Prostate gland (tissue), 2 donors: ENCODE measurements around the gene LONRF2. TPM values are rescaled to one million over a fixed set of nuclear protein-coding genes. Genes with fewer than 3 reads are reported as not detected.

Experiments
- DNase-seq: peaks from one replicate; pipeline ENCODE4 v3.0.0-alpha.2; 2019; ENCODE audit warnings: low spot score
- H3K27ac ChIP-seq, 2 donors: fragments of 200-600 bp; sonication (generic); 2 replicates each; pipeline ENCODE4 v1.5.1; 2017 to 2019
- H3K27me3 ChIP-seq: fragments of 200-600 bp; sonication (generic); replicated peaks from 2 replicates; pipeline ENCODE4 v1.5.1; 2019; ENCODE audit not compliant: insufficient read depth
- H3K36me3 ChIP-seq, 2 donors: fragments of 200-600 bp; sonication (generic); 1 replicate in 1 of 2; 2 replicates in 1 of 2; pipeline versions ENCODE4 v1.5.1 to v1.8.1; 2017 to 2019
- H3K4me1 ChIP-seq: fragments of 200-600 bp; sonication (generic); replicated peaks from 2 replicates; pipeline ENCODE4 v1.5.1; 2019
- H3K4me3 ChIP-seq, 2 donors: fragments of 200-600 bp; sonication (generic); 2 replicates each; pipeline ENCODE4 v1.5.1; 2017 to 2019
- H3K9me3 ChIP-seq: fragments of 200-600 bp; sonication (generic); 2 replicates; pipeline ENCODE4 v1.5.1; 2017
- POLR2A ChIP-seq: fragments of 450-650 bp; IDR thresholded peaks from one replicate; pipeline ENCODE4 v1.6.1; 2016; ENCODE audit warnings: antibody characterized with exemption, mild to moderate bottlenecking
- POLR2AphosphoS5 ChIP-seq: sonication (generic); formaldehyde crosslinking; IDR thresholded peaks from one replicate; pipeline ENCODE4 v1.6.1; 2017; ENCODE audit warnings: antibody characterized with exemption
- WGBS: methylation state at CpG from one replicate; pipeline ENCODE4 v1.1.5; 2018; 5-methylcytosine and 5-hydroxymethylcytosine counted together
- intact Hi-C: fragments of 100-400 bp; cut with DNase I; formaldehyde crosslinking; loops from one replicate; pipeline ENCODE4 v1.14.2; 2022
- total RNA-seq, 2 donors: library from RNA; depleted of rRNA; stranded (reverse); fragments of >200 nt; gene quantifications; one replicate each; pipeline ENCODE4 v1.1.0, GENCODE V29; 2016
- TF ChIP-seq, protein P1 (sequence below), 4 experiments: fragments of 200-600 bp in 2 of 4; fragments of 450-650 bp in 2 of 4; sonication (generic) in 2 of 4; IDR thresholded peaks; 1 replicate in 3 of 4; 2 replicates in 1 of 4; pipeline ENCODE4 v1.5.1; 2016 to 2019; ENCODE audit warnings: antibody characterized with exemption in 4 of 4, mild to moderate bottlenecking in 2 of 4, moderate library complexity in 2 of 4

LONRF2 gene
- total RNA-seq, 2 donors from 2014 or later: 8.2 to 20.4 TPM

- Histone ChIP-seq H3K4me3 (no peak overlapping the region), H3K36me3 (no peaks in the 10 kb centered on the region), H3K27me3 (no peaks in the 10 kb centered on the region), H3K9me3 (no peaks in the 10 kb centered on the region), H3K4me1 (no peaks in the 10 kb centered on the region), H3K27ac (no peak overlapping the region)
- 83% methylated on average over 8 of the region's 8 CpGs for WGBS
- intact Hi-C loops: loop anchor here (5.0 kb wide), 2 partner anchors 58 to 702 kb away; partner anchors contain the start of gene LONRF2
- no peak for DNase-seq
- no peak for TF ChIP-seq POLR2A
- no peak for TF ChIP-seq POLR2AphosphoS5
- TF ChIP-seq, protein P1, sequence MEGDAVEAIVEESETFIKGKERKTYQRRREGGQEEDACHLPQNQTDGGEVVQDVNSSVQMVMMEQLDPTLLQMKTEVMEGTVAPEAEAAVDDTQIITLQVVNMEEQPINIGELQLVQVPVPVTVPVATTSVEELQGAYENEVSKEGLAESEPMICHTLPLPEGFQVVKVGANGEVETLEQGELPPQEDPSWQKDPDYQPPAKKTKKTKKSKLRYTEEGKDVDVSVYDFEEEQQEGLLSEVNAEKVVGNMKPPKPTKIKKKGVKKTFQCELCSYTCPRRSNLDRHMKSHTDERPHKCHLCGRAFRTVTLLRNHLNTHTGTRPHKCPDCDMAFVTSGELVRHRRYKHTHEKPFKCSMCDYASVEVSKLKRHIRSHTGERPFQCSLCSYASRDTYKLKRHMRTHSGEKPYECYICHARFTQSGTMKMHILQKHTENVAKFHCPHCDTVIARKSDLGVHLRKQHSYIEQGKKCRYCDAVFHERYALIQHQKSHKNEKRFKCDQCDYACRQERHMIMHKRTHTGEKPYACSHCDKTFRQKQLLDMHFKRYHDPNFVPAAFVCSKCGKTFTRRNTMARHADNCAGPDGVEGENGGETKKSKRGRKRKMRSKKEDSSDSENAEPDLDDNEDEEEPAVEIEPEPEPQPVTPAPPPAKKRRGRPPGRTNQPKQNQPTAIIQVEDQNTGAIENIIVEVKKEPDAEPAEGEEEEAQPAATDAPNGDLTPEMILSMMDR (IDR thresholded peaks at IDR 0.05): no peak
Measured at GRCh38 chr2:100264121-100264520, 58.2 kb downstream of the LONRF2 start.

- DNase-seq: peak; percentile 29
- Histone ChIP-seq H3K27ac (no peak overlapping the region), H3K9me3 (no peaks in the 10 kb centered on the region), H3K4me1 (no peaks in the 10 kb centered on the region), H3K4me3 (no peak overlapping the region), H3K27me3 (no peaks in the 10 kb centered on the region), H3K36me3 (no peaks in the 10 kb centered on the region)
- TF ChIP-seq, protein P1 (IDR thresholded peaks at IDR 0.05): peak; percentile 89 to 98 (median 92)
- TF ChIP-seq POLR2AphosphoS5: peak; percentile 8
- no peak for TF ChIP-seq POLR2A
- WGBS: 48% methylated on average over 13 of the region's 13 CpGs
- intact Hi-C loops: loop anchor here (2.0 to 5.0 kb wide), 3 partner anchors 60 to 700 kb away; partner anchors contain the start of gene LONRF2
Measured at GRCh38 chr2:100262555-100263320, 59.6 kb downstream of the LONRF2 start.

DNA sequence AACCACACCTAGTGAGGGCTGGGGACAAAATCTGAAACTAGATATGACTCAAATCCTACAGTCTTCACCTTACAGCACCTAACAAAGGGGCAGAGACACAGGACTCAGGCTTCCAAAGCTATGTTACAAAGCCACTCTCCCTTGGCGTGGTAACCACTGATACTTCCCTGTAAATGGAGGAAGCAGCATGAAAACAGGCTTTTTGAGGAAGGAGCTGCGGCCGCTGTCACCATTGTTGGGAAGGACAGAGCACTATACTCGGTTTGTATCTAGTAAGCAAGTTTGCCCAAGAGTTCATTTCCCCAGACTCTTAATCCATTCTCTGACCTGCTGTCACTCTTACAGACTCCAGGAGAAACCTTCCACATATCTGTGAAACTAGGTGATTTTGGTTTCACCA is 60.3 kb downstream of the LONRF2 start:
- no peak for DNase-seq
- Histone ChIP-seq H3K4me1 (no peaks in the 10 kb centered on the region), H3K27ac (no peak overlapping the region), H3K9me3 (no peaks in the 10 kb centered on the region), H3K4me3 (no peak overlapping the region), H3K36me3 (no peaks in the 10 kb centered on the region), H3K27me3 (no peaks in the 10 kb centered on the region)
- 91% methylated on average over 4 of the region's 4 CpGs for whole genome bisulfite sequencing
- TF ChIP-seq POLR2AphosphoS5 (no peak), POLR2A (no peak)
- TF ChIP-seq, protein P1 (IDR thresholded peaks at IDR 0.05): no peak
- intact Hi-C loops: loop anchor here (2.0 to 5.0 kb wide), 3 partner anchors 60 to 700 kb away; partner anchors contain the start of gene LONRF2

- WGBS: 73% methylated on average over 15 of the region's 15 CpGs
- intact Hi-C loops: loop anchor here (5.0 kb wide), 2 partner anchors 61 to 699 kb away; partner anchors contain the start of gene LONRF2
- Histone ChIP-seq H3K9me3 (no peaks in the 10 kb centered on the region), H3K27ac (no peak overlapping the region), H3K27me3 (no peaks in the 10 kb centered on the region), H3K4me3 (no peak overlapping the region), H3K36me3 (no peaks in the 10 kb centered on the region), H3K4me1 (no peaks in the 10 kb centered on the region)
- no peak for TF ChIP-seq POLR2AphosphoS5
- no peak for TF ChIP-seq POLR2A
- TF ChIP-seq, protein P1 (IDR thresholded peaks at IDR 0.05): peak; percentile 27 to 80 (median 74)
- DNase-seq: peak; percentile 64
Measured at GRCh38 chr2:100260712-100261620, 61.3 kb downstream of the LONRF2 start.
